Inflammatory macrophage (primary cell): Measurements from ENCODE around the gene GOLGA1.

ENCODE experiments used
- DNase-seq, 2 donors: peaks; one replicate each; pipeline ENCODE4 v3.0.0-alpha.2; 2020 to 2022

Gene GOLGA1

DNA sequence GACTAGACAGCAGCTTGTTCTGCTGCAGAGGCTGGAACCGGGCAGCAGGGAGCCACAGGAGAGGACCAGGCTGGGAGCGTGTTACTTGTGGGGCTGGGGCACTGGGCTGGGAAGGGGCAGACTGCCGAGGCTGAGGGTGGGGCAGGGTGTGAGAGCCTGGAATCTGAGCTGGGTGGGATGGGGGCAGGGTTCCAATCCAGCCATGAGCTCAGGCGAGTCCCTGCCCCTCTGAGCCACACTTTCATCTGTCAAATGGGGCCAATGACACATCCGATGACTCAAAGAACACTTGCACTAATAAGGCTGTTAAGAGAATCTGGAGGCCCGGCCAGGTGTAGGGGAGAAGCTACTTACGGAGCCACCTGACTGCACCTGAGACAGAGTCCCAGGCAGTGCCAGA, 106.3 kb downstream of the GOLGA1 start:
- no peak for DNase-seq

DNA sequence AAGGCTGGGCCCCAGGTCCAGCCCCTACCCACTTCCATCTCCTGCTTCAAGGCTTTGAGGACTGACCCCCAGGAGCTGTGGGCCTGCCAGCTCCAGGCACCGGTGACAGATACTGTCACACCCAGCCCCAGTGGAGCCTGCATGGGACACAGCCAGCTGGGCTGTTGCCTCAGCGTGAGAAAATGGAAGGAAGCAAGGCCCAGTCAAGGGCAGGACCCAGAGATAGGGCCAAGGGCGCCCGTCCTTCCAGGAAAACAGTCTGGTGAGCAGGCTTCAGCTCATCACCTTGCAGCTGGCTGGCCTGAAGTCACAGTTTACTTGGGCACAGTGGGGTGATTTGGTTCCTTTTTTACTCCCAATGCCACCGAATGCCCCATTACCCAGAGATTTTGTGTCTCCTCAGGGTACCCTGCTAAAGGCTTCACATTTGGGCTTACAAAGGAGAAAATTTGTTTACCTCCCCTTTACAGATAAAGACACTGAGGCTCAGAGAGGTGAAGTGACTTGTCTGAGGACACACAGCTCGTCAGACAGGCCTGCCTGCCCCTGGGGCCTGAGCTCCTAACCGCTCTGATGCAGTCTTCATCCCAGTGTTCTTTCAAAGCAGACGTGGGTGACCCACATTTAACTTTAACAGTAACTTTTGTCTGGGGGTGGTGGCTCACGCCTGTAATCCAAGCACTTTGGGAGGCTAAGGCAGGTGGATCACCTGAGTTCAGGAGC, 109.1 kb downstream of the GOLGA1 start:
- DNase-seq: no peak

DNA sequence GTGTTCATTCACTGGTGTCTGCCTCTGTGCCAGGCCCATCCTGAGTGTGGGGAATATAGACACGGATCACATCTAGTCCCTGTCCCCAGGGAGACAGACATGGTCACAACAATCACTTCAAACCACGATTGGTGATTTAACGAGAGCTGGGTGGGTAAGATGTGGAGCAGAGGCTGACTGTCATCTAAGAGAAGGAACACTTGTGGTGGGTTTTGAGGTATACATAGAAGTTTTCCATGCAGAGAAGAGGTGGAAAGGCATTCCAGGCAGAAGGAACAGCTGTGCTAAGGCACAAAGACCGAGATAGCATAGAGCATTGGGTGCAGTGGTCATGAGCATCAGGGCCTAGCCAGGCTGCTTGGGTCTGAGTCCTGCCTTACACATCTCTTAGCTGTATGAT, 110.3 kb downstream of the GOLGA1 start:
- no peak for DNase-seq

DNA sequence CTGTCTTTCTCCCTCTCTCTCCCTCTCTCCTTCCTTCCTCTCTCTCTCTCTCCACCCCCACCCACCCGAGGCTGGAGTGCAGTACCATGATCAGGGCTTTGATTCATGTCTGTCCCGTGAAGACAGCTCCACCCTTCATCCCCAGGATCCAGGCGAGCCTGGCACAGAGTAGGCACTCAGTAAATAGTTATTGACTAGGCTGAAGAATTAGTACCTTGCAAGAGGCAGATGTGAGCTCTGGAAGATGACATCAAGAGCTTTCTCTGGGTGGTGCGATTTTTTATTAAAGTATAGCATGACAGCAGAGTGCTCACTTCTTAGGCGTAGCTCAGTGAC, 111.6 kb downstream of the GOLGA1 start:
- DNase-seq: no peak

DNA sequence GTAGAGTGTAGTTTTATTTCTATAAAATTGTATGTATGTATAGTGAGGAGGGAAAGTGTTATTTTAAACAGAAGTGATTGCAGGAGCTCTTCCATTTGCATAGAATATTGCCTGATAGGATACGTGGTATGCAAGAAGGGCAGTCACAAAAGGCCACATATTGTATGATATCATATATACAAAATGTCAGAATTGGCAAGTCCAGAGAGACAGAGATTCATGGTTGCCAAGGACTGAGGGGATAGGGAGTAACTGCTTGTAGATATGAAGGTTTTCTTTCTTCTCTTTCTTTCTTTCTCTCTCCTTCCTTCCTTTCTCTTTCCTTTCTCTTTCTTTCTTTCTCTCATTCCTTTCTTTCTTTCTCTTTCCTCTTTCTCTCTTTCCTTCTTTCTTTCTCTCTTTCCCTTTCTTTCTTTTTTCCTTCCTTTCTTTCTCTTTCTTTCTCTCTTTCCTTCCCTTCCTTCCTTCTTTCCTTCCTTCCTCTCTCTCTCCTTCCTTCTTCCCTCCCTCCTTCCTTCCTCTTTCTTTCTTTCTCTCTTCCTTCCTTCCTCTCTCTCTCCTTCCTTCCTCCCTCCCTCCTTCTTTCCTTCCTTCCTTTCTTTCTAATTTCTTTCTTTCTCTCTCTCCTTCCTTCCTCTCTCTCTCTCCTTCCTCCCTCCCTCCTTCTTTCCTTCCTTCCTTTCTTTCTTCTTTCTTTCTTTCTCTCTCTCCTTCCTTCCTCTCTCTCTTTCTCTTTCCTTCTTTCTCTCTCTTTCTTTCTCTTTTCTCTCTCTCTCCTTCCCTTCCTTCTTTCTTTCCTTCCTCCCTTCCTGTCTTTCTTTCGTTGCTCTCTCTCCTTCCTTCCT, 112.2 kb downstream of the GOLGA1 start:
- DNase-seq: no peak
